Measurements from ENCODE around the gene PPRC1. TPM values are rescaled to one million over a fixed set of nuclear protein-coding genes. Genes with fewer than 3 reads are reported as not detected.
A peak's percentile ranks its signal among the peaks of the same experiment; 100 is the strongest.

PPRC1 gene
- total RNA-seq, 1 experiment from 2014 or later: 68.2 TPM

DNA sequence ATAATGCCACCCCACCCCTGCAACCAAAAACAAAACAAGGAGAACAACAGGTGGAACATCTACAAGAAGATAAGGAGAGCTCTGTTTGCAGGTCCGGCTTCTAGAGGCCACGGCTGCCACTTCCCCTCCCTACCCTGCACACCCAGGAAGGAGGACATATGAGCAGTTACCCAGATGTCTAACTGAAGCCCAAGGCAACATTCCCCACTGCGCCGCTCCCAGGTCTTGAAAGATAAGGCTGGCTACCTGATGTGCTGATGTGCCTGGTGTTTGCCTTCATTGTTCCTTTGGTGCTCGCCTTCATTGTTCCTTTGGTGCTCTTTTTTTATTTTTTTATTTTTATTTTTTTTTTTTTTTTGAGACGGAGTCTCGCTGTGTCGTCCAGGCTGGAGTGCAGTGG is 46.6 kb upstream of the PPRC1 start:
- Mint-ChIP-seq H3K4me3 (ENCODE audit: unreplicated experiment) (no peak overlapping the region), H3K27ac (ENCODE audit: low read depth, unreplicated experiment) (no peak overlapping the region), H3K27me3 (ENCODE audit: insufficient read depth, unreplicated experiment) (peaks cover 12% of the 10 kb centered on the region), H3K4me1 (ENCODE audit: insufficient read depth, unreplicated experiment) (no peaks in the 10 kb centered on the region), H3K36me3 (ENCODE audit: insufficient read depth, unreplicated experiment) (no peaks in the 10 kb centered on the region), H3K9me3 (ENCODE audit: unreplicated experiment) (no peaks in the 10 kb centered on the region)
- no peak for DNase-seq (ENCODE audit: unreplicated experiment)
- ChIA-PET POLR2A (no interaction called here), CTCF (interaction anchor here (0.6 to 1.4 kb wide), 3 partner anchors 11 to 30 kb away, joined by 3 to 6 read pairs (median 3); partner anchors contain the start of gene ARMH3)
- TF ChIP-seq, protein P1, sequence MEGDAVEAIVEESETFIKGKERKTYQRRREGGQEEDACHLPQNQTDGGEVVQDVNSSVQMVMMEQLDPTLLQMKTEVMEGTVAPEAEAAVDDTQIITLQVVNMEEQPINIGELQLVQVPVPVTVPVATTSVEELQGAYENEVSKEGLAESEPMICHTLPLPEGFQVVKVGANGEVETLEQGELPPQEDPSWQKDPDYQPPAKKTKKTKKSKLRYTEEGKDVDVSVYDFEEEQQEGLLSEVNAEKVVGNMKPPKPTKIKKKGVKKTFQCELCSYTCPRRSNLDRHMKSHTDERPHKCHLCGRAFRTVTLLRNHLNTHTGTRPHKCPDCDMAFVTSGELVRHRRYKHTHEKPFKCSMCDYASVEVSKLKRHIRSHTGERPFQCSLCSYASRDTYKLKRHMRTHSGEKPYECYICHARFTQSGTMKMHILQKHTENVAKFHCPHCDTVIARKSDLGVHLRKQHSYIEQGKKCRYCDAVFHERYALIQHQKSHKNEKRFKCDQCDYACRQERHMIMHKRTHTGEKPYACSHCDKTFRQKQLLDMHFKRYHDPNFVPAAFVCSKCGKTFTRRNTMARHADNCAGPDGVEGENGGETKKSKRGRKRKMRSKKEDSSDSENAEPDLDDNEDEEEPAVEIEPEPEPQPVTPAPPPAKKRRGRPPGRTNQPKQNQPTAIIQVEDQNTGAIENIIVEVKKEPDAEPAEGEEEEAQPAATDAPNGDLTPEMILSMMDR (IDR thresholded peaks at IDR 0.05; ENCODE audit: unreplicated experiment): no peak
- intact Hi-C loops (cut with micrococcal nuclease): no loop called here
- BruUV-seq (replicated peaks): no TSS peak

- DNase-seq (ENCODE audit: unreplicated experiment): peak; percentile 35
- intact Hi-C loops (cut with micrococcal nuclease): no loop called here
- ChIA-PET CTCF (no interaction called here), POLR2A (interaction anchor here (1.9 kb wide), 1 partner anchor 11 kb away, joined by 6 read pairs; no protein-coding TSS in a partner anchor)
- no peaks in the 10 kb centered on the region for H3K4me1 Mint-ChIP-seq (ENCODE audit: insufficient read depth, unreplicated experiment)
- TF ChIP-seq, protein P1 (IDR thresholded peaks at IDR 0.05; ENCODE audit: unreplicated experiment): no peak
- H3K27me3 Mint-ChIP-seq (ENCODE audit: insufficient read depth, unreplicated experiment): peaks cover 12% of the 10 kb centered on the region
- no peaks in the 10 kb centered on the region for H3K9me3 Mint-ChIP-seq (ENCODE audit: unreplicated experiment)
- peak overlapping the region; percentile 16 for H3K27ac Mint-ChIP-seq (ENCODE audit: low read depth, unreplicated experiment)
- H3K36me3 Mint-ChIP-seq (ENCODE audit: insufficient read depth, unreplicated experiment): no peaks in the 10 kb centered on the region
- no peak overlapping the region for H3K4me3 Mint-ChIP-seq (ENCODE audit: unreplicated experiment)
- no TSS peak for BruUV-seq (replicated peaks)
These were observed 42.1 kb upstream of the PPRC1 start for GRCh38 chr10:102090772-102091171.

DNA sequence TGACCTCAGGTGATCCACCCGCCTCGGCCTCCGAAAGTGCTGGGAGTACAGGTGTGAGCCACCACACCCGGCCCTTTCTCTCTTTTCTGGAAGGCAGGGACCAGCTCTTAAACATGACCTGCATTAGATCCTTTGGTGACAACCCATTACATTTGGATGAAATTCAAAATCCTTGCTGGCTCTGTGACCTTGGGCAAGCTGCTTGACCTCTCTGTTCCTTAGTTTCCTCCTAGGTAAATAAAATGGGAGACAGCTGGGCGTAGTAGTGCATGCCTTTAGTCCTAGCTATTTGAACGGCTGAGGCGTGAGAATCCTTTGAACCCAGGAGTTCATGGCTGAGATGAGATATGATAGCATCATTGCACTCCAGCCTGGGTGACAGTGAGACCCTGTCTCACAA is 36.4 kb upstream of the PPRC1 start:
- Mint-ChIP-seq H3K36me3 (ENCODE audit: insufficient read depth, unreplicated experiment) (no peaks in the 10 kb centered on the region), H3K9me3 (ENCODE audit: unreplicated experiment) (no peaks in the 10 kb centered on the region), H3K4me1 (ENCODE audit: insufficient read depth, unreplicated experiment) (no peaks in the 10 kb centered on the region), H3K27me3 (ENCODE audit: insufficient read depth, unreplicated experiment) (no peaks in the 10 kb centered on the region), H3K4me3 (ENCODE audit: unreplicated experiment) (no peak overlapping the region), H3K27ac (ENCODE audit: low read depth, unreplicated experiment) (no peak overlapping the region)
- ChIA-PET CTCF (interaction anchor here (0.7 to 4.7 kb wide), 2 partner anchors 23 to 31 kb away, joined by 3 to 39 read pairs; no protein-coding TSS in a partner anchor), POLR2A (interaction anchor here (1.1 kb wide), 1 partner anchor 17 kb away, joined by 3 read pairs; no protein-coding TSS in a partner anchor)
- no TSS peak for BruUV-seq (replicated peaks)
- TF ChIP-seq, protein P1 (IDR thresholded peaks at IDR 0.05; ENCODE audit: unreplicated experiment): no peak
- intact Hi-C loops (cut with micrococcal nuclease): no loop called here
- no peak for DNase-seq (ENCODE audit: unreplicated experiment)

DNA sequence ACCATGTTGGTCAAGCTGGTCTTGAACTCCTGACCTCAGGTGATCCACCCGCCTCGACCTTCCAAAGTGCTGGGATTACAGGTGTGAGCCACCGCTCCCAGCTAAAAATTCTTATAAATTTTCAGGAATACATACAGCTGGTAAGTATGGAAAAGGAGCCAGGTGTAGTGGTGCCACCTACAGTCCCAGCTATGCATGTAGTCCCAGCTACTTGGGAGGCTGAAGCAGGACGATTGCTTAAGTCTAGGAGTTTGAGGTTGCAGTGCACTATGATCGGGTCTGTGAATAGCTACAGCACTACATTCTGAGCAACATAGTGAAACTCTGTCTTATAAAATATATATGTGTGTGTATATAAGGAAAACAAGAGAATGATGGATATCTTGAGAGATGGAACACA is 31.7 kb upstream of the PPRC1 start:
- BruUV-seq (replicated peaks): no TSS peak
- Mint-ChIP-seq H3K9me3 (ENCODE audit: unreplicated experiment) (no peaks in the 10 kb centered on the region), H3K4me1 (ENCODE audit: insufficient read depth, unreplicated experiment) (no peaks in the 10 kb centered on the region), H3K27ac (ENCODE audit: low read depth, unreplicated experiment) (no peak overlapping the region), H3K4me3 (ENCODE audit: unreplicated experiment) (no peak overlapping the region), H3K27me3 (ENCODE audit: insufficient read depth, unreplicated experiment) (no peaks in the 10 kb centered on the region), H3K36me3 (ENCODE audit: insufficient read depth, unreplicated experiment) (peaks cover 5% of the 10 kb centered on the region)
- POLR2A ChIA-PET: interaction anchor here (1.7 to 5.9 kb wide), 2 partner anchors 10 to 13 kb away, joined by 6 to 33 read pairs; no protein-coding TSS in a partner anchor
- CTCF ChIA-PET: interaction anchor here (0.7 to 3.8 kb wide), 5 partner anchors 11 to 210 kb away, joined by 3 to 21 read pairs (median 3); no protein-coding TSS in a partner anchor
- TF ChIP-seq, protein P1 (IDR thresholded peaks at IDR 0.05; ENCODE audit: unreplicated experiment): no peak
- DNase-seq (ENCODE audit: unreplicated experiment): peak; percentile 44
- intact Hi-C loops (cut with micrococcal nuclease): no loop called here
